ENCODE data around the gene RRP15. TPM values are rescaled to one million over a fixed set of nuclear protein-coding genes. Genes with fewer than 3 reads are reported as not detected.

RRP15 gene
- total and polyA plus RNA-seq, 2 of the 13 experiments (the other 11 are each of a cell fraction or from before 2014, with no cell fraction given), result 2.1 to 37.5 TPM

GRCh38 chr1:218350035-218350525, 65.0 kb downstream of the RRP15 start:
- no peak for FAIRE-seq
- Histone ChIP-seq H3K4me1 (ENCODE audit: insufficient read depth, low read length) (peaks cover 25% of the 10 kb centered on the region), H3K9ac (ENCODE audit: insufficient read depth, low read depth, low read length) (no peak overlapping the region), H3K79me2 (ENCODE audit: insufficient read depth, low read length) (no peaks in the 10 kb centered on the region), H3K36me3 (replicated peaks in 1 of 2; ENCODE audit: control insufficient read depth in 1 of 2, insufficient read depth in 2 of 2, low read length in 2 of 2) (no peaks in the 10 kb centered on the region), H2AFZ (ENCODE audit: low read length) (no peak overlapping the region), H3K4me2 (ENCODE audit: low read depth, low read length) (no peak overlapping the region), H4K20me1 (ENCODE audit: insufficient read depth, low read length) (no peaks in the 10 kb centered on the region), H3K4me3 (replicated peaks in 1 of 3; ENCODE audit: insufficient read depth in 1 of 3, low read depth in 2 of 3, low read length in 3 of 3) (no peak overlapping the region), H3K27me3 (ENCODE audit: control insufficient read depth in 1 of 2, insufficient read depth in 2 of 2, low read length in 2 of 2) (peaks cover 2 to 36% of the 10 kb centered on the region in 2 experiments; a peak in 3 of 5 replicates), H3K9me3 (ENCODE audit: low read length) (no peaks in the 10 kb centered on the region), H3K27ac (ENCODE audit: extremely low read length, insufficient read depth, low read length) (no peak overlapping the region)
- ChIA-PET CTCF (ENCODE audit: low intra/inter-chr PET ratio, low total read pairs) (no interaction called here), POLR2A (no interaction called here)
- intact Hi-C loops (cut with micrococcal nuclease; ENCODE audit: unreplicated experiment), result no loop called here
- no peak for ATAC-seq
- no peak for DNase-seq (ENCODE audit: low spot score)
- TF ChIP-seq HMGA1 (CRISPR knock-in tag; conservative IDR thresholded peaks at IDR 0.05) (no peak), PRPF4 (IDR thresholded peaks at IDR 0.05; ENCODE audit: low read depth, low read length, poor library complexity, severe bottlenecking) (no peak), PAX8 (CRISPR knock-in tag; IDR thresholded peaks at IDR 0.05; ENCODE audit: borderline replicate concordance) (no peak), CCAR2 (optimal IDR thresholded peaks at IDR 0.05; ENCODE audit: low read depth, low read length) (no peak), TEF (CRISPR knock-in tag; IDR thresholded peaks at IDR 0.05) (no peak), ZNF230 (CRISPR knock-in tag; IDR thresholded peaks at IDR 0.05) (no peak), BCLAF1 (IDR thresholded peaks at IDR 0.05) (no peak), ARID4A (CRISPR knock-in tag; IDR thresholded peaks at IDR 0.05; ENCODE audit: borderline replicate concordance) (no peak), ZNF382 (CRISPR knock-in tag; IDR thresholded peaks at IDR 0.05; ENCODE audit: borderline replicate concordance) (no peak)
- BruUV-seq (replicated peaks), result no TSS peak
- WGBS (ENCODE audit: low lambda C conversion rate), result 28% methylated on average over 7 of the region's 7 CpGs
- in situ Hi-C loops (cut with HindIII; ENCODE audit: extremely low pct_ligation_motif_present, low pct_unique_long_range_greater_than_20kb), result loop anchor here (25.0 kb wide), 1 partner anchor 962 kb away; no protein-coding TSS in a partner anchor

Measured in HepG2 (cell line).